Endometrium (tissue), 2 donors: Measurements from ENCODE around the gene ZNF652.
"Not testable (repeated sequence)": the region's sequence is repeated elsewhere in the genome, so short reads cannot be mapped to it uniquely, and the experiment has no call there.

ENCODE experiments used
- FAIRE-seq: peaks from 2 replicates; lab custom pipeline; 2012; peaks lifted over from hg19 to GRCh38; lab: Jason Lieb, UNC
- donor health status: control.
- donor health status: control.

The ZNF652 gene

GRCh38 chr17:49315551-49316257, 46.3 kb downstream of the ZNF652 start:
- peak; percentile 78 for FAIRE-seq

GRCh38 chr17:49312722-49313121, 49.3 kb downstream of the ZNF652 start:
- no peak for FAIRE-seq

- no peak for FAIRE-seq
Observed at GRCh38 chr17:49299996-49300395, 62.1 kb downstream of the ZNF652 start.

GRCh38 chr17:49298371-49298976, 63.6 kb downstream of the ZNF652 start:
- FAIRE-seq = no peak

GRCh38 chr17:49297141-49297540, 64.9 kb downstream of the ZNF652 start:
- no peak for FAIRE-seq

GRCh38 chr17:49294122-49294521, 67.9 kb downstream of the ZNF652 start:
- FAIRE-seq = no peak

GRCh38 chr17:49292901-49293300, 69.1 kb downstream of the ZNF652 start:
- FAIRE-seq = no peak

GRCh38 chr17:49291929-49292328, 70.1 kb downstream of the ZNF652 start:
- no peak for FAIRE-seq

- peak; percentile 39 for FAIRE-seq
Observed at GRCh38 chr17:49290690-49291359, 71.2 kb downstream of the ZNF652 start.

- no peak for FAIRE-seq
Observed at GRCh38 chr17:49288388-49288787, 73.7 kb downstream of the ZNF652 start.

- FAIRE-seq = no peak
Observed at GRCh38 chr17:49287481-49287880, 74.6 kb downstream of the ZNF652 start.

GRCh38 chr17:49286261-49286973, 75.6 kb downstream of the ZNF652 start:
- not testable (repeated sequence) for FAIRE-seq

GRCh38 chr17:49285716-49286115, 76.3 kb downstream of the ZNF652 start:
- FAIRE-seq = no peak

GRCh38 chr17:49280918-49281317, 81.1 kb downstream of the ZNF652 start:
- no peak for FAIRE-seq

GRCh38 chr17:49280061-49280460, 82.0 kb downstream of the ZNF652 start:
- no peak for FAIRE-seq

- FAIRE-seq = not testable (repeated sequence)
Observed at GRCh38 chr17:49279263-49280015, 82.6 kb downstream of the ZNF652 start.

- FAIRE-seq = no peak
Observed at GRCh38 chr17:49278076-49278475, 84.0 kb downstream of the ZNF652 start.

GRCh38 chr17:49277638-49278037, 84.4 kb downstream of the ZNF652 start:
- FAIRE-seq = no peak

- not testable (repeated sequence) for FAIRE-seq
Observed at GRCh38 chr17:49275981-49276380, 86.1 kb downstream of the ZNF652 start.

- no peak for FAIRE-seq
Observed at GRCh38 chr17:49269356-49269755, 92.7 kb downstream of the ZNF652 start.

GRCh38 chr17:49267912-49268311, 94.1 kb downstream of the ZNF652 start:
- FAIRE-seq = no peak

- no peak for FAIRE-seq
Observed at GRCh38 chr17:49266233-49266632, 95.8 kb downstream of the ZNF652 start.
